ENCODE measurements around the gene MAF.

DNA sequence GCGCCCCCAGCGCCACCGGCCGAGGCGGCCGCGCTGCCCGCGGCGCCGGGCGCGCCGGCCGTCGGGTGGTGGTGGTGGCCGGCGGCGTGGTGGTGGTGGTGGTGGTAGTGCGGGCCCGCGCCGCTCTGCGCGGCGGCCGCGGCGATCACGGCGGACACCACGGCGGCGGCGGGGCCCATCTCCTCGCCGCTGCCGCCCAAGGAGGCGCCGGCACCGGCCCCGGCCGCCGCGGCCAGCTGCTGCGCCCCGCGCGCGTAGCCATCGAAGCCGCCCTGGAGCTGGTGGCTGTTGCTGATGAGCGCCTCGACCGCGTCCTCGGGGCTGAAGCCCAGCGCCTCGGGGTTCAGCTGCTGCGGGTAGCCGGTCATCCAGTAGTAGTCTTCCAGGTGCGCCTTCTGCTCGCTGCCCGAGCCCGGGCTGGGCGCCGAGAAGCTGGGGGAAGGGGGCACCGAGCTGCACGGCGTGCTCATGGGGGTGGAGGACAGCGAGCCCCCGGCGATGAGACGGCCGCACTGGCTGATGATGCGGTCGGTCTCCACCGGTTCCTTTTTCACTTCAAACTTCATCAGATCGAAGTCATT, 1.2 kb downstream of the MAF start:
- TF ChIP-seq, protein P1, sequence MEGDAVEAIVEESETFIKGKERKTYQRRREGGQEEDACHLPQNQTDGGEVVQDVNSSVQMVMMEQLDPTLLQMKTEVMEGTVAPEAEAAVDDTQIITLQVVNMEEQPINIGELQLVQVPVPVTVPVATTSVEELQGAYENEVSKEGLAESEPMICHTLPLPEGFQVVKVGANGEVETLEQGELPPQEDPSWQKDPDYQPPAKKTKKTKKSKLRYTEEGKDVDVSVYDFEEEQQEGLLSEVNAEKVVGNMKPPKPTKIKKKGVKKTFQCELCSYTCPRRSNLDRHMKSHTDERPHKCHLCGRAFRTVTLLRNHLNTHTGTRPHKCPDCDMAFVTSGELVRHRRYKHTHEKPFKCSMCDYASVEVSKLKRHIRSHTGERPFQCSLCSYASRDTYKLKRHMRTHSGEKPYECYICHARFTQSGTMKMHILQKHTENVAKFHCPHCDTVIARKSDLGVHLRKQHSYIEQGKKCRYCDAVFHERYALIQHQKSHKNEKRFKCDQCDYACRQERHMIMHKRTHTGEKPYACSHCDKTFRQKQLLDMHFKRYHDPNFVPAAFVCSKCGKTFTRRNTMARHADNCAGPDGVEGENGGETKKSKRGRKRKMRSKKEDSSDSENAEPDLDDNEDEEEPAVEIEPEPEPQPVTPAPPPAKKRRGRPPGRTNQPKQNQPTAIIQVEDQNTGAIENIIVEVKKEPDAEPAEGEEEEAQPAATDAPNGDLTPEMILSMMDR (IDR thresholded peaks at IDR 0.05 in 4 of 5, conservative IDR thresholded peaks at IDR 0.05 in 1 of 5): no peak
- no peak for TF ChIP-seq POLR2A (IDR thresholded peaks at IDR 0.05)
